ENCODE measurements around the gene MRM1.

The MRM1 gene

DNA sequence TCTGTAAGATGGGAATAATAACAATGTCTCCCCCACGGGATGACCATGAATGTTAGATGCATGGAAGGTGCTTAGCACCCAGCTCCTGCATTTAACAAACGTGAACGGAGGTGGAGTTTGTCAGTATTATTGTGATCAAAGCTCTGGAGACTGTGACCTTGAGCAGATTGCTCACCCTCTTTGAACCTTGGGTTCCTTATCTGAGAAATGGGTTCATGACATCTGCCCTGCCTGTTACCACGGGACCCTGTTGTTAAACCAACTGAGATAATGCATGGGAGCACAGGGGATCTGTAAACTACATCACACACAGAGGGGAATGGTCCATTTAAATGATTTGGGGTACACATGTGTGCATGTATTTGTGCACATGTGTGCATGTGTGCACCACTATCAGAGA is 29.6 kb downstream of the MRM1 start:
- no peak overlapping the region for H3K27ac ChIP-seq
- no peak for TF ChIP-seq ZFX (IDR thresholded peaks at IDR 0.05)
- TF ChIP-seq CTCF (conservative IDR thresholded peaks at IDR 0.05), result no peak

- no peak overlapping the region for H3K27ac ChIP-seq
- TF ChIP-seq ZFX (IDR thresholded peaks at IDR 0.05), result no peak
- TF ChIP-seq CTCF (conservative IDR thresholded peaks at IDR 0.05), result no peak
Observed at GRCh38 chr17:36632916-36633771, 31.8 kb downstream of the MRM1 start.

DNA sequence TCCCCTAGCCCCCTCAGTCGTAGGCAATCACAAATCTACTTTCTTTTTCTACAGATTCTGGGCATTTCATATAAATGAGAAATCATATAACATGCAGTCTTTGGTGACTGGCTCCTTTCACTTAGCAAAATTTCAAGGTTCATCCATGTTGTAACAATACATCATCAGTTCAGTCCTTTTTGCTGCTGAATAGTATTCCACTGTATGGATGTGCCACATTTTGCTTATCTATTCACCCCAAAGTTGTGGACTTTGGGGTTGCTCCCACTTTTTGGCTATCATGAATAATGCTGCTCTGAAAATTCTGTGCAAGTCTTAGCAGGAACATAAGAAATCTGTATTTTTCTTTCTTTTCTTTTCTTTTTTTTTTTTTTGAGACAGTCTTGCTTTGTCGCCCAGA is 39.0 kb downstream of the MRM1 start:
- TF ChIP-seq ZFX (IDR thresholded peaks at IDR 0.05), result no peak
- TF ChIP-seq CTCF (conservative IDR thresholded peaks at IDR 0.05), result no peak
- no peak overlapping the region for H3K27ac ChIP-seq

DNA sequence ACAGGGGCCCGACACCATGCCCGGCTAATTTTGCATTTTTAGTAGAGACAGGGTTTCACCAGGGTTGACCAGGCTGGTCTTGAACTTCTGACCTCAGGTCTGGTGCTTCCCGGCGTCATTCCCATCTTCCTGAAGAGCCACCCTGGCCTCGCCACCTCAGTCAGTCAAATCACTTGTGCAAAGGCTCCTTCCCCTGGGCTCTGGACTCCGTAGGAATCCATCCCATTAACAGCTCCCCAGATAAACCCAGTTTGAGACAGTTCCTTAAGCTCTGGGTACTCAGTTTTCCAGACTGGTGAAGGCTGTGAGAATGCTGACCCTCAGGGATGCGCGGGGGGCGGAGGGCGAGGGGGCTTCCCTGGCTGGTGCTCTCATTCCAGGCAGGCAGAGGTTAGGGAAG is 39.5 kb downstream of the MRM1 start:
- no peak overlapping the region for H3K27ac ChIP-seq
- TF ChIP-seq ZFX (IDR thresholded peaks at IDR 0.05) (no peak), CTCF (conservative IDR thresholded peaks at IDR 0.05) (no peak)

- no peak overlapping the region for H3K27ac ChIP-seq
- TF ChIP-seq CTCF (conservative IDR thresholded peaks at IDR 0.05), result no peak
- TF ChIP-seq ZFX (IDR thresholded peaks at IDR 0.05), result no peak
Observed at GRCh38 chr17:36641331-36641876, 40.0 kb downstream of the MRM1 start.

- TF ChIP-seq CTCF (conservative IDR thresholded peaks at IDR 0.05) (no peak), ZFX (IDR thresholded peaks at IDR 0.05) (no peak)
- H3K27ac ChIP-seq, result no peak overlapping the region
Observed at GRCh38 chr17:36641877-36642845, 40.8 kb downstream of the MRM1 start.
